Activated effector memory CD4-positive, alpha-beta T cell treated with anti-CD3 and anti-CD28 coated beads, Interleukin-2, amount 50 U/mL, for 16 hours (primary cell): ENCODE results near the gene GPANK1.
"Not testable (repeated sequence)": the region's sequence is repeated elsewhere in the genome, so short reads cannot be mapped to it uniquely, and the experiment has no call there.

Experiments used
- DNase-seq: peaks from one replicate; pipeline ENCODE4 v3.0.0-alpha.2; 2020

GPANK1 gene

DNA sequence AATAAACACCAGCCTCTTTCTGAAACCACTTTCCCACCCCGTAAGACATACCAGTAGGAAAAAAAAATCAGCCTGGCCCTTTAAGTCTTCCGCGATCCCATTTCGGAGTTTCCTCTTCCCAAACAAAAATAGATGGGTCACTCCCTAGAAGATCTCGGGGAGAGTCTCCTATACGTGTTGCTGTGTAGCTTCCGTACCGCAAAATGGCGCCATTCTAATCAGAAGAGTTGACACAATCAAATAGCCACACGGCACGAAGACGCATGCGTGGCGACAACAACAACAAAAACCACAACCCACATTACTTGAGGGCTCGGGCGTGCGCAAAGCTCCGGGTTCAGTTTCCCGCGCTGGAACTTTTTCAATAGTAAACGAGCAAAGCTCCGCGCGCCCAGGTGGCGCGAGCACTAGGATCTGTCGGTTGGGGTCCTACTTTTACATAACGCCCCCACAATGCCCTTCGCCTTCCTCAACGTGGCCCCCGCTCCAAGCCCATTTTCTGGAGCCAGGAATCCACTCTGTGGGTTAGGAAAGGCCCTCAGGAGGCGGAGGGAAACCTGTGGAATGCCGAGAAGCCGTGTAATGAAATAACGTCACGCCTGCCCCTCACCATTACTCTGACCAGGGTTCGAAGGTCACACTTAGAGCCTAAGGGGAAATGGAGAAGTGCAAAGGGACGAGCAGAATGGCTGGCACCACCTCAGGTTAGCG lies at the start of gene GPANK1:
TSS of gene GPANK1 (minus strand) at position 208 of the 711 bp plus-strand sequence. CDS start 519 bp downstream, outside the sequence.
- DNase-seq, result peak; percentile 96

DNA sequence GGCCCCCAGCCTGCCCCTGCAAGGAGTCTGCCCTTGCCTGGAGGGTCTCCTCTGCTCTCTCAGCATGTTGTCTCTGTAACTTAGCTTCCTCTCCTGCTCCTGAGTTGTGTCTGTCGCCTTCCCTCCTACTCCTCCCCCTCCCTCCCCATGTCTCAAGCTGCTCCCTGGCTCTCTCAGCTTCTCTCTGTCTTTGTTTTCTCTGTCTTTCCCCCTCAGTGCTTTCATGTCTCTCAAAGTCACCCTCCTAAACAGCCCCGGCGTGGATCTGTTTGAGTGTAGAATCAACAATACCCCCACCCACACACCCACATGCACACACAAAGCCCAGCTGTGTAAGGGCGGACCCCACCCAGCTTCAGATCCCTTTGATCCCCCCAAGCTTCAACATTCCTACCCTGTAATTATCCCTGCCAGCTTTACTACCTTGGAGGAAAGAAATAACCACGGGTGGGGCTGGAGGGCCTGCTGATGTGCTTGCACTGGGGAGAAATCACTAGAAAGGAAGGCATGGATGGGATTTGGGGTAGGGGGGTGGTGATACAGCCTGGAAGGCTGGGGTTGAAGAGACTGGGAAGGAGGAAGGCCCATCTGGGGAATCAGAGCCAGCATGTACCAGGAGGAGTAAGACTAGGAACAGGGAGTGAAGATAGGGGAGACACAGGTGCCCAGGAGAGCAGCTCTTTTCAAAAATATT lies 49.3 kb upstream of the GPANK1 start:
- DNase-seq, result no peak

DNA sequence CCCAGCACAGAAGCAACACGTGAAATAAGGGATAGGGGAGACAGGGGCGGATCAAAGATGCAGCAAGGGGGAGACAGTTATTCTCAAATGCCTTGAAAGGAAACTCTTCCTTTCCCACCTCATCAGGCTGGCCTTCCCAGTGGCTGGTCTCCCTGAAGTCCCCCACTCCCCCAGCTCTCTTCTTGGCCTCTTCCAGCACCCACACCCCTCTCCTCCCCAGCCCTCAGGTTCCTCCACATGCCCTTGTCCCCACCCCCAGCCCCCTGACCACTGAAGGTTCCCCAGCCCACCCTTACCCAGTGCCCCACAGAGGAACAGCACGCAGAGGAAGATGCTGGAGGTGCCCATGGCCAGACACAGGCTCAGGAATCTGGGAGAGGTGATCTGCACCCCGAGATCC lies 48.7 kb upstream of the GPANK1 start:
- DNase-seq, result no peak

DNA sequence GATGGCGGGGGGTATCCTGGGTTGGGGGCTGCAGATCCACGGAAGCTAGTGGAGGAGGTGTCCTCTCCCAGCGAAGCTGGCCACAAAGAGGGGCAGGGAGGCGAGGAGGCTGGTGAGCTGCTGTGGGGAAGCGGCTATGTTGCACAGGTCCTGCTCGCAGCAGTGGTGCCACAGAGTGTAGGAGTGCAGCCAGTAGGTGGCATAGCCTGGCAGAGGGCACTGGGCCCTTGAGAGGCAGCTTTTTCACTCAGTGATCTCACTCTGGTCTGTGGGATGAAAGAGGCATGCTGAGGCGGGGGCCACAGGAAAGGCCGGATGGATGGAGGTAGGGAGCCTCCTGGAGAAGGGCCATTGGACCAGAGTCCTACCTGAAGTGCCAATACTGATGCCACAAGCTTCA lies 47.5 kb upstream of the GPANK1 start:
- DNase-seq, result no peak

DNA sequence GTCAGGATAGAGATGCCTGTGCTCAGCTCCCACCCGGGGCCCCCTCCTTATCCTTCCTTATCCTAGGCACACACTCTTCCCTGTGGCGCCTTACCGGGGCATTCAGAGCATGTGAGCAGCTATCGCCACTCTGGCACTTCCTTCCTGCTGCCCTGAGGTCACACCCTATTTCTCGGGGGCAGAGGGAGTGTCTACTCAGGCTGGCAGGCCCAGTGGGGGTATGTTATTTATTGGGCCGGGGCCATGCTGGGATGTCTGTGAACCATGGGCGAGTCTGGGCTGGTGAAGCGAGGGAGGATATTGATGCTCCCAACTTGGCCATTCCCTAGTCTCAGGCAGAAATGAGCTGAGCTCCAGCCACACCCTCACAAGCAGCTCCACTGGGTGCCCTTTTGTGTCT lies 46.4 kb upstream of the GPANK1 start:
- no peak for DNase-seq

DNA sequence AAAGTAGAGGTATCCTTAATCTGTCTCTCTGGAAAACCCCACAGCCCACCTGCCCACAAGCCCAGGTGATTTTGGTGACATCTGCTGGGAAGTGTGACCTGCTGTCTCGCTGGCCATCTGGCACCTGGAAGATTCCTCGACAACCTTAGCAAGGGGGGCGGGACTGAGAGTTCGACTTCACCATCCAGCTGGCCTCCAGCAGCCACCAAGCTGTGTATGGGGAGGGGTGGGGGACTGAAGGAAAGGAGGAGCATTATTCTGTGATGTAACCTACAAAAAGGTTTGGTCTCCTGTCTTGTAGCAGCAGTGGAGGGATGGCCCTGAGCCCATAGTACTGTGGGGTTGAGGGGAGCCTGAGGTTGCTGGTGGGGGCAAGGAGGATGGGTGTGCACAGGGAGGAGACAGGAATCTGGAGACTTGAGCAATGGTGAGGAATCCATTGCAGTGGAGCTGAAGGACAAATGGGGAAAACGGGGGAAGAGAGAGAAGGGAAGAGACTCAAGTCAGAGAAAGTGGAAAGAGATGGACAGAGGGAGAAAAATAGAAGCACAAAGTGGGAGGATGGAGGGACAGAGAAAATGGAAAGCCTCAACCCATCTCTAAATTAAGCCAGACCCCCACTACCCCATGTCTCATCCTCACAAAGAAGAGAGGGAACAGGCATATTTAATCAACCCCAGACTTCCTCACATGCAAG lies 45.9 kb upstream of the GPANK1 start:
- DNase-seq, result no peak

DNA sequence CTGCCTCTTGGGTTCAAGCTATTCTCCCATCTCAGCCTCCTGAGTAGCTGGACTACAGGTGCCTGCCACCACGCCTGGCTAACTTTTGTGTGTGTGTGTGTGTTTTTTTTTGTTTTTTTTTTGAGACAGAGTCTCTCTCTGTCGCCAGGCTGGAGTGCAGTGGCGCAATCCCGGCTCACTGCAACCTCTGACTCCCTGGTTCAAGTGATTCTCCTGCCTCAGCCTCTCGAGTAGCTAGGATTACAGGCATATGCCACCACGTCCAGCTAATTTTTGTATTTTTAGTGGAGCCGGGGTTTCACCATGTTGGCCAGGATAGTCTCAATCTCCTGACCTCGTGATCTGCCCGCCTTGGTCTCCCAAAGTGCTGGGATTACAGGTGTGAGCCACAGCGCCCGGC lies 44.4 kb upstream of the GPANK1 start:
- not testable (repeated sequence) for DNase-seq

DNA sequence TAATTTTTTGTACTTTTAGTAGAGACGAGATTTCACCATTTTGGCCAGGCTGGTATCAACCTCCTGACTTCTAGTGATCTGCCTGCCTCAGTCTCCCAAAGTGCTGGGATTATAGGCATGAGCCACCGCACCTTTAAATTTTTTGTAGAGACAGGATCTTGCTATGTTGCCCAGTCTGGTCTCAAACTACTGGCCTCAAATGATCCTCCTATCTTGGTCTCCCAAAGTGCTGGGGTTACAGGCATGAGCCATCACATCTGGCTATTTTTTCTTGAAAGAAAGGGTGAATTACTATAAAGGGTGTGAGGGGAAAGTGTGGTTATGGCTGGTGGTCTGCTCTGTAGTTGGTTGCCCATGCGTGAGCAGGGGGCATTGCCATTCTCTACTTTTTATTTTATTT lies 43.4 kb upstream of the GPANK1 start:
- DNase-seq, result no peak

DNA sequence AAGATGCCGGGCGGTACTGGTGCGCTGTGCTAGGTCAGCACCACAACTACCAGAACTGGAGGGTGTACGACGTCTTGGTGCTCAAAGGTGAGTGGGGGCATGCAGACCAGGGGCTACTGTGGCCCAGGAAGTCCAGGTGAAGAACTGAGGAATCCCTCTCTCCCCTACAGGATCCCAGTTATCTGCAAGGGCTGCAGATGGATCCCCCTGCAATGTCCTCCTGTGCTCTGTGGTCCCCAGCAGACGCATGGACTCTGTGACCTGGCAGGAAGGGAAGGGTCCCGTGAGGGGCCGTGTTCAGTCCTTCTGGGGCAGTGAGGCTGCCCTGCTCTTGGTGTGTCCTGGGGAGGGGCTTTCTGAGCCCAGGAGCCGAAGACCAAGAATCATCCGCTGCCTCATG lies 42.9 kb upstream of the GPANK1 start:
- DNase-seq, result no peak

DNA sequence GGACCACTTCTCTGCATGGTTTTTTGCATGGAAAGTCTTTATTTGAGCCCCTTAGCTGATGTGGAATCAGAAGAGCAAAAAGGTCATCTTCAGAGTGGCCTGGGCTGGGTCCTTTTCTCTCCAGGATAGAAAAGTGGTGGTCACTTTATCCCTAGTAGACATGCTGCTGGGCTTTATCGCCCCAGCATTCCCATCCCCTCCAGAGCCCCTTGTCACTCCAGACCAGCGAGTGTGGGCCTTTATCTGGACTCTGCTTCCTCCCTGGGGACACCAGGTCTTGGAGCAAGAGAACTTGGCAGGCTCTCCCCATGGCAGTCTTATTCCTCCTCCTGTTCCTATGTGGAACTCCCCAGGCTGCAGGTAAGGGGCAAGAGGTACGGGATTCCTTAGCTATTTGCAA lies 41.8 kb upstream of the GPANK1 start, which contains the start of gene LY6G6F:
TSS of gene LY6G6F (plus strand) at position 268 of the 400 bp plus-strand sequence. CDS start at position 309, 41 bp downstream.
- DNase-seq, result no peak

DNA sequence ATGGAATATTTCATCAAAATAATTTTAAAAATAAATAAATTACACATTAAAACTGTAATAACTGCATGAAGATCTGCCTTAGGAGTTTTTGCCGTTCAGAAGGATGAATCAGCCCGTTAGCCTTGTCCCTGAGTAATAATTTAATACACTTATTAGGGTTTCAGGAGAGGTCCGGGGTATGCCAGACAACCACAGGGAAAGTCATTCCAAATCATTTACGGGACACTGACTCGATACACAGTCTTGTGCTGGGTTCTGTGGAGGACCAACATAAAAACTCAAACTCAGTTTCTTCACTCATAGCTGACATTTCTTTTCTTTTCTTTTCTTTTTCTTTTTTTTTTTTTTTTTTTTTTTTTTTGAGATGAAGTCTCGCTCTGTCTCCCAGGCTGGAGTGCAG lies 41.1 kb upstream of the GPANK1 start:
- DNase-seq, result no peak

DNA sequence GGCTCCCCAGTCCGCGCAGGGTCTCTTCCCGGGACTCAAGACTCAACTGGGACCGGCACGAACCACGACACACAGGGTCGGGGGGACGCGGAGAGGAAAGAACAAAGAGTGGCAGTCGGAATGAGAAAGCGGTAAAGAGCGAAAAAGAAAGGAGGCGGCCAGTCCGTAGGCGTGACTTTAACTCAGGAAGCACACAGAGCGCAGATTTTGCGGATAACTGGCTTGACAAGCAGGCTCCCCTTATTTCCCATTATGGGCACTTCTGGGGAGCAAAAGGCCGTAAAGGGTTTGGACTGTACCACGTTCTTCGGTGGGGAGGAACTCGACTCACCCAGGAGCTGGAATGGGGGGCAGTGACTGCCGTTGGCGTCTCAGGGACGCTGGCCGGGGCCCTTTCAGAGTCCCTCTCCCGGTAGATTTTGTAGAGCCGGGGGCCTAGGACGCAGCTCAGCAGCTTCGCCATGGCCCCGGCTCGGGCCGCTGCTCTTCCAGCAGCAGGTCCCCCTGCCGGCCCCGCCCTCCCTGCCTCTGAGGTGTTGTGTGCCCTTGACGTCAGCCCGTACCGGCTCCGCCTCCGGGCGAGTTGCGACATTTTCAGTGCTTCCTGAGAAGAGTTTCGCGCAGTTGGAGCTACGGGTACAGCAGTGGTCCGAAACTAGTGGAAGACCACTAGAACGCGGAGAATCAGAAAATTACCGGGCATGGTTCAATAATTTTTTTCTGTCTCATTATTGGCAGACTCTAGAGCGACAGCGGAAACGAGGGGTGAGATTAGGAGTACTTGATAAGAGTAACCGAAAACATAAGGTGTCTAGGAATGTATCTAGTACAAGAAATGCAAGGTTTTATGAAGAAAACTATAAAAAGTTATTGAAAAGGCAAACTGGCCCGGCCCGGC lies 38.3 kb upstream of the GPANK1 start, which contains the start of gene ABHD16A:
TSS of gene ABHD16A (minus strand) at position 506 of the 898 bp plus-strand sequence. CDS start at position 463, 43 bp downstream.
- DNase-seq, result peak; percentile 98

DNA sequence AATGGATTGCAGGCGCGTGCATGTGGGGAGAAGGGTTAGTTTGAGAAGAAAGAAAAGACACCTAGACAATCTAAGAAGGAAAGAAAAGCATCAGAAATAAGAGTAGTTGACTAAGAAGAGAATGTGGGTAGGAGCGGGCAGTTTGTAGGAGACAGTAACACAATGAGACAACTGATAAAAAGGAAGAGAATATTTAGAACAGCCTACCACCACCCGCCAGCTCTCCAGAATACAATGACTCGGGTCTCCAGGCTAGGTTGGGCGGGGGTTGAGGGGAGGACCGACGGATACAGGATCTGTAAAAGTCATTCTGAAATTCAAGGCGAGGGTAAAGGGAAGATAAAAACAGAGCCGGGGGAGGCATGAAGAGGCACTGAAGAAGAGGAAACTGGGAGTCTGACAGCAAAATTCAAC lies 37.6 kb upstream of the GPANK1 start:
- peak; percentile 76 for DNase-seq

DNA sequence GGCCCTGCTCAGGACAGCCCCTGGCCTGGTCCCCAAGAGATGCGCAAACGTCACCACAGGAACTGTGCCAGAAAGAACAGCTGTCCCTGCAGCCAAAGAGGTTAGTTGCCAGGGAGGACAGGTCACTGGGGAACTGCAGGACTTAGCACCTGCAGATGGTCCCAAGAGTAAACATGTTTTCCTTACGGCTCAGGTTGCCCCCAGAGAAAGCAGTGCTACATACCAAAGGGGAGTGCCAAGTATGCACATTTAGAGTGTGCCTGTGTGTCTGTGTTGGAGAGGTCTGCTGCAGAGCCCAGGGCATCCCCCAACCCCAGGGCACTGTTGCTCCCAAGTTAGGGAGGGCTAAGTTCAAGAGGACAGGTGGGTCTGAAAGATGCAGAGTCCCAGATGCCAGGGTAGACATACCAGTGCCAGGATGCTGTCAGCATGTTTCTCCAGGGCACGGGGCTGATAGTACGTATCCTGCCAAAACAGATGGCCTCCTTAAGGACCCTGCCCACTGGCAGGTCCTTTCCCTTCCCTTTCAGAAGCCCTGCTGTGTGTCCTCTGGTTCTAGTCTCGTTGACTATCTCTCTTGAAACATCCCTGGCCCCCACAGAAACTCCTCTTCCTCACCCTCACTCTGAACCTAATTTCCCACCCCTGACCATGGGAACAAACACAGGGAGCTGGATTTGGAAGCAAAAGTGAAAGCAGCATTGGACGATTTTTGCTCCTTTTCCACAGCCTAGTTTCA lies 37.0 kb upstream of the GPANK1 start:
- no peak for DNase-seq

DNA sequence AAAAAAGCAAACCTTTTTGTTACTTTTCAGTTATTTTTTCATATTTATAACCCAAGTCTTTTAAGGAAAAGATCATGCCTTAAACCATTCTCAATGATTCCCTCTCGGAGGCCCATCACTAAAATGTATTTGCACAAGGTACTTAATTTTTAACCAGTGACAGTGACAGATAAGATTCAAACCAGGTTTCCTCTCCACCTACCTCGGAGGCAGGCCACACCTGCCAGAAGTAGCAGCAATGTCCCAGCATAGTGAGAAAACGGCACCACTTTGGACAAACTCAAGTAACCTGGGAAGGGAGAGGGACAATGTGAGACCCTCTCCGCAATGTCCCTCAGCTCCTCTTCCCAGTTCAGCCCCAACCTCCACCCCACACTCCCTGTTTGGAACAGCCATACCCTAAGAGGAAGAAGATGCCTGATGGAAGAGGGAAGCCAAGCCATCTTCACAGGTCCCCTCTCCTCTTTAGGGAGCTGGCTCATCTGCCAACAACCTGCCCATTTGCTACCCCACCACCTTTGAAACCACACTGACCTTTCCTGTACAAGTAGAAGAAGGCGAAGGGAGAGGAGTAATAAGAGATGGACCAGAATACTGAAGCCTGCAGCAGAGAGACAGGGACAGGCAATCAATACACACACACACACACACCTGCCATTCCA lies 36.1 kb upstream of the GPANK1 start:
- DNase-seq, result no peak

DNA sequence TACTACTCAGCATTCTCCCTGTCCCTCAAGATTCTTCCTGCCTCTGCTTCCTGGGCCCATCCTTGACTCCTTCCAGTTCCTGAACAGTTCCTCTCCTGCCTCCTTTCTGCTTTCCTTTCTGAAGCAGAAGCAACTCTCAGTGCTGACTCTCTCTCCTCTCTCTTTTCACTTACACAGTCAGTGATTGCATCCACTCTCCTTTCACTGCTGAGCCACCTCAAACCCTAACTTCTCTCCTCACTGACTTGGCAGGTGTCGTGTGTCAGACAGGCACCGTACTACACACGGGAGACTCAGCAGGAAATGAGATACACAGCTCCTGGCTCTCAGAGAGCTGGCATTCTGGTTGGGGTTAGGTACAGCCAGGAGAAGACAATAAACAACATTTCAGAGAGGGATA lies 32.8 kb upstream of the GPANK1 start:
- no peak for DNase-seq

DNA sequence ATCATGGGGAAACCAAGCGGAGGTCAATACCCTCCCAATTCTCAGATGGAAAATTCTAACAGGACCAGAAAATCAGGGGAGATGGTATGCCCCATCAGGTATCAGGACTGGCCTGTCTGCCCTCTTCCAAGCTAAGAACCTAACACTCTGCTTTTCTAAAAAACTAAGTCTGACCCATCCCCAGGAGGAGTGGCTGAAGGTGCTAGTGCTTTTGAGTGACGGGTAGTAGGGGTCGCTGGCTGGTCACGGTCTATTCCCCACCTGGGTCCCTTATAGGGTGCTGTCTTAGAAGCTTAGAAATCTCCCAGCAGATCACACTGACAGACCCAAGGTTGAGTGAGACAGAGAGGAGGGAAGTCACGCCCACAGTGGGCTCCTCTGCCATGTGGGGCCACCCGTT lies 28.7 kb upstream of the GPANK1 start:
- no peak for DNase-seq

DNA sequence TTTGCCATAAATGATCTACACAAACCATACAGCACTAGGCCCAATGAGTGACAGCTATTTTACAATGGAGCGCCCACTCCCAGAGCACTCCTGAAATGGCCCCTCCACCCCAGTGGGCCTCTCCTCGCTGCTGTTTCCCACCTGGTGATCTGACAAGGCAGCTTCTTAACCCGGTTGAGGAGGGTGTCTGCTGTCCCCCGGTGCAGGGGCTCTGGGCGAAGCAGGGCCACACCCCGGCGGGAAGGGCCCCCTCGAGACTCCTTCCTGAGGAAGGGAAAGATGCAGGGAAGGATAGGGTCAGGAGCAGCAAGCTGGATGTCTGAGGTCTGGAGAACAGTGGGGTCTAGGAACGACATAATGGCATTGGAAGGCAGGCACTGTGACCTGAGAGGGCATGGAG lies 28.1 kb upstream of the GPANK1 start:
- DNase-seq, result no peak

DNA sequence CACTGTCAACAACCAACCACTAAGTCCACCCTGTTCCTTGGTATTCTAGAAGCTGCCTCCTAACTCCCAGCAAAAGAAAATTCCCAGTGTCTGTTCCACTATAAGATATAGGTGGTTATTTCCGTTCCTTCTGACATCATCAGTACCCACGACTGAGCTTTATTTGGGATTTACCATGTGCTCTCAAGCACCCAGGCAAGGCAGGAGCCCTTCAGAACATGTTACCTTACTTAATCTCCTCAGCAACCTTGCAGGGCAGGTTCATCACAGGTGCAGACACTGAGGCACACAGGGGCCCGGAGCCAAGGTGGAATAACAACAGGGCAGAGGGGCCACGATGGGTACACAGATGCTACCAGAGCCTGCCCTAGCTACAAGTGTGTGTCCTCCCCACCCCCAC lies 27.6 kb upstream of the GPANK1 start:
- no peak for DNase-seq

DNA sequence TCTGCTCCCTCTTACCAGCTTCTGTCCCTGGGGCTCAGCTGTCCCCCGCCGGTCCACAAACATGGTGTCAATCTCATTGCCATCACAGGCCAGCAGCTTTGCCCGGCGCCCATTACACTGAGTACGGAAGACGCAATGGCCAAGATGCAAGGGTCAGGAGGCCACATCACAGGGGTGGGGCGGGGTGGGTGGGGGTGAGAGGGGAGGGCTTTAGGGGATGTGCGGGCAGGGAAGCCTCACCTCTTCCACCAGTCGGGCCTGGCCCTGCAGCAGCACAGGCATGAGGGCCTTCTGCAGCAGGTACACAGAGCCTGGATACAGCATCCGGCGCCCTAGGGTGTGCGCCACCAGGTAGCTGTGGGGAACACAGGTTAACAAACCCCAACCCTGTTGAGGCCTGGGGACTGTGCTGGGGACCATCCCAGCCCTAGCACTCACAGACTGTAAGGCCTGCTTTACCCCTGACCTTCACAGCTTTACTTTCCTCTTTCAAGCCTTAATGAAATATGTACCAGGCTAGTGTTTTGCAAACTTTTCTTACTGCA lies 26.8 kb upstream of the GPANK1 start:
- DNase-seq, result no peak

DNA sequence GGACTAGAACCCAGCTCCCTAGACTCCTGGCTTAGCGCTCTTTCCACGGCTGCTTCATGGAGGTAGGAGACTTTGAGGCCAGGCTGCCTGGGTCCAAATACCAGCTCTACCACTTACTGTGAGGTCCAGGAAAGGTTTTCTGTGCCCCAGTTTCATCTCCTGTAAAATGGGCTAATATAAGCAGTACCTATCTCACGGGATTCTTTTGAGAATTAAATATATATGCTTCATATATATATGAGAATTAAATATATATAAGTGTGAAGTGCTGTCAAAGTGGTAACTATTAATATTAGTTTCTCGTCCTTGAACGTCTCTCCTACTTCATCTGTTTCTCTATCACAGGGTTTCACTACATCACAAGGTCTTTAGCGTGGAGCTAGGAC lies 26.3 kb upstream of the GPANK1 start:
- no peak for DNase-seq
